ENCODE data around the gene IL10. TPM values are rescaled to one million over a fixed set of nuclear protein-coding genes. Genes with fewer than 3 reads are reported as not detected.

Gene IL10
- total RNA-seq, 1 experiment from 2014 or later = not detected

- CTCF ChIA-PET = no interaction called here
- intact Hi-C loops (cut with micrococcal nuclease; ENCODE audit: unreplicated experiment) = no loop called here
- H3K27ac Mint-ChIP-seq (ENCODE audit: unreplicated experiment) = no peak overlapping the region
Observed at GRCh38 chr1:206753141-206753540, 19.2 kb downstream of the IL10 start.

GRCh38 chr1:206752481-206752880, 19.8 kb downstream of the IL10 start:
- Mint-ChIP-seq H3K4me3 (ENCODE audit: low read depth, unreplicated experiment) (no peak overlapping the region), H3K36me3 (ENCODE audit: insufficient read depth, unreplicated experiment) (no peaks in the 10 kb centered on the region), H3K27me3 (ENCODE audit: unreplicated experiment) (peaks cover 72% of the 10 kb centered on the region), H3K27ac (ENCODE audit: unreplicated experiment) (no peak overlapping the region), H3K4me1 (ENCODE audit: low read depth, unreplicated experiment) (no peaks in the 10 kb centered on the region), H3K9me3 (ENCODE audit: low read depth, unreplicated experiment) (no peaks in the 10 kb centered on the region)
- CTCF ChIA-PET = no interaction called here
- DNase-seq = no peak
- intact Hi-C loops (cut with micrococcal nuclease; ENCODE audit: unreplicated experiment) = no loop called here
- TF ChIP-seq CTCF (IDR thresholded peaks at IDR 0.05; ENCODE audit: unreplicated experiment) = no peak
- no TSS peak for BruUV-seq (replicated peaks)

More at GRCh38 chr1:206753141-206753540, 19.2 kb downstream of the IL10 start:
- Mint-ChIP-seq H3K9me3 (ENCODE audit: low read depth, unreplicated experiment) (no peaks in the 10 kb centered on the region), H3K36me3 (ENCODE audit: insufficient read depth, unreplicated experiment) (no peaks in the 10 kb centered on the region), H3K27me3 (ENCODE audit: unreplicated experiment) (peaks cover 66% of the 10 kb centered on the region), H3K4me1 (ENCODE audit: low read depth, unreplicated experiment) (no peaks in the 10 kb centered on the region), H3K4me3 (ENCODE audit: low read depth, unreplicated experiment) (no peak overlapping the region)
- no TSS peak for BruUV-seq (replicated peaks)
- no peak for DNase-seq
- TF ChIP-seq CTCF (IDR thresholded peaks at IDR 0.05; ENCODE audit: unreplicated experiment) = no peak

GRCh38 chr1:206751891-206752290, 20.4 kb downstream of the IL10 start:
- H3K4me3 Mint-ChIP-seq (ENCODE audit: low read depth, unreplicated experiment) = no peak overlapping the region
- CTCF ChIA-PET = no interaction called here

GRCh38 chr1:206748348-206749030, 23.8 kb downstream of the IL10 start:
- Mint-ChIP-seq H3K9me3 (ENCODE audit: low read depth, unreplicated experiment) (no peaks in the 10 kb centered on the region), H3K4me1 (ENCODE audit: low read depth, unreplicated experiment) (no peaks in the 10 kb centered on the region), H3K36me3 (ENCODE audit: insufficient read depth, unreplicated experiment) (no peaks in the 10 kb centered on the region), H3K27ac (ENCODE audit: unreplicated experiment) (no peak overlapping the region), H3K4me3 (ENCODE audit: low read depth, unreplicated experiment) (no peak overlapping the region), H3K27me3 (ENCODE audit: unreplicated experiment) (peaks cover 54% of the 10 kb centered on the region)
- no TSS peak for BruUV-seq (replicated peaks)
- CTCF ChIA-PET = no interaction called here
- no peak for DNase-seq
- intact Hi-C loops (cut with micrococcal nuclease; ENCODE audit: unreplicated experiment) = no loop called here
- TF ChIP-seq CTCF (IDR thresholded peaks at IDR 0.05; ENCODE audit: unreplicated experiment) = no peak

More at GRCh38 chr1:206751891-206752290, 20.4 kb downstream of the IL10 start:
- intact Hi-C loops (cut with micrococcal nuclease; ENCODE audit: unreplicated experiment) = no loop called here
- no peaks in the 10 kb centered on the region for H3K36me3 Mint-ChIP-seq (ENCODE audit: insufficient read depth, unreplicated experiment)
- no peaks in the 10 kb centered on the region for H3K9me3 Mint-ChIP-seq (ENCODE audit: low read depth, unreplicated experiment)
- no peaks in the 10 kb centered on the region for H3K4me1 Mint-ChIP-seq (ENCODE audit: low read depth, unreplicated experiment)
- no peak overlapping the region for H3K27ac Mint-ChIP-seq (ENCODE audit: unreplicated experiment)
- H3K27me3 Mint-ChIP-seq (ENCODE audit: unreplicated experiment) = peaks cover 72% of the 10 kb centered on the region
- no TSS peak for BruUV-seq (replicated peaks)
- no peak for DNase-seq
- TF ChIP-seq CTCF (IDR thresholded peaks at IDR 0.05; ENCODE audit: unreplicated experiment) = no peak
